Epithelial cell of esophagus (primary cell): ENCODE data around the gene CDNF.
"Not testable (repeated sequence)": the region's sequence is repeated elsewhere in the genome, so short reads cannot be mapped to it uniquely, and the experiment has no call there.

Source experiments
- DNase-seq: peaks from one replicate; pipeline ENCODE4 v3.0.0; 2010; ENCODE audit warnings: low read depth
- H3K4me3 ChIP-seq: 2 replicates; pipeline ENCODE4 v1.5.1; 2011; ENCODE audit warnings: mild to moderate bottlenecking, low read length, control low read depth
- CTCF ChIP-seq: IDR thresholded peaks from 2 replicates; pipeline ENCODE4 v1.5.1; 2011; ENCODE audit warnings: low read depth, mild to moderate bottlenecking, low read length, control low read depth, inconsistent platforms; ENCODE audit not compliant: insufficient read depth; ENCODE audit errors: missing control alignments

Gene CDNF

GRCh38 chr10:14822879-14823755 lies 14.7 kb downstream of the CDNF start:
- peak; percentile 79 for TF ChIP-seq CTCF
- no peak overlapping the region for H3K4me3 ChIP-seq
- peak; percentile 49 for DNase-seq

GRCh38 chr10:14821635-14822375 lies 16.0 kb downstream of the CDNF start:
- H3K4me3 ChIP-seq = no peak overlapping the region
- no peak for TF ChIP-seq CTCF
- DNase-seq = no peak

DNA sequence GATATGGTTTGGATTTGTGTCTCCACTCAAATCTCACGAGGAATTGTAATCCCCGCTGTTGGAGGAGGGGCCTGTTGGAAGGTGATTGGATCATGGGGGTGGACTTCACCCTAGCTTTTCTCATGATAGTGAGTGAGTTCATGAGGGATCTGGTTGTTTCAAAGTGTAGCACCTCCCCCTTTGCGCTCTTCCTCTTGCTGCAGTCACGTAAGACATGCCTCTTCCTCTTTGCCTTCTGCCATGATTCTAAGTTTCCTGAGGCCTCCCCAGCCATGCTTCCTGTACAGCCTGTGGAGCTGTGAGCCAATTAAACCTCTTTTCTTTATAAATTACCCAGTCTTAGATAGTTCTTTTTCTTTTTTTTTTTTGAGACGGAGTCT lies 17.1 kb downstream of the CDNF start:
- DNase-seq = no peak
- TF ChIP-seq CTCF = no peak
- no peak overlapping the region for H3K4me3 ChIP-seq

- peak; percentile 48 for DNase-seq
- H3K4me3 ChIP-seq = no peak overlapping the region
- TF ChIP-seq CTCF = no peak
Measured at GRCh38 chr10:14820010-14820774, 17.6 kb downstream of the CDNF start.

- DNase-seq, H3K4me3 ChIP-seq: not testable (repeated sequence)
Measured at GRCh38 chr10:14816717-14817116, 21.1 kb downstream of the CDNF start.

- no peak for TF ChIP-seq CTCF
- no peak overlapping the region for H3K4me3 ChIP-seq
- no peak for DNase-seq
Measured at GRCh38 chr10:14815681-14816080, 22.2 kb downstream of the CDNF start.

DNA sequence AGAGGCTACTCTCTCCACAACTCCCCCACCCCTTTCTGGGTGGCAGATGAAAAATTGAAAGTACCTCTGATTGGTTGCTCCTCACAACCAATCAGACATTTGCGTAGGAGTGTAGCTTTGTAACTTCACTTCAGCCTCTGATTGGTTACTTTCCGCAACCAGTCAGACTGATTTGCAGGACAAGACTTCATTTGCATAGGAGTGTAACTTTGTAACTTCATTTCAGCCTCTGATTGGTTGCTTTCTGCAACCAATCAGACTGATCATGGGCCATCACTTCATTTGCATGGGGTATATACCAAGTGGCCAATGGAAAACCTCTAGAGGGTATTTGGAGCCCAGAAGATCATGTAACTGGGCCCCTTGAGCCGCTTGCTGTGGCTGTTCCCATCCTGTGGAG lies 25.6 kb downstream of the CDNF start:
- no peak for TF ChIP-seq CTCF
- no peak for DNase-seq
- H3K4me3 ChIP-seq = no peak overlapping the region
